ENCODE data around the gene DMRTA1.
"Not testable (repeated sequence)": the region's sequence is repeated elsewhere in the genome, so short reads cannot be mapped to it uniquely, and the experiment has no call there.

Gene DMRTA1

GRCh38 chr9:22469928-22470544, 23.4 kb downstream of the DMRTA1 start:
- peak; percentile 62 for DNase-seq

DNA sequence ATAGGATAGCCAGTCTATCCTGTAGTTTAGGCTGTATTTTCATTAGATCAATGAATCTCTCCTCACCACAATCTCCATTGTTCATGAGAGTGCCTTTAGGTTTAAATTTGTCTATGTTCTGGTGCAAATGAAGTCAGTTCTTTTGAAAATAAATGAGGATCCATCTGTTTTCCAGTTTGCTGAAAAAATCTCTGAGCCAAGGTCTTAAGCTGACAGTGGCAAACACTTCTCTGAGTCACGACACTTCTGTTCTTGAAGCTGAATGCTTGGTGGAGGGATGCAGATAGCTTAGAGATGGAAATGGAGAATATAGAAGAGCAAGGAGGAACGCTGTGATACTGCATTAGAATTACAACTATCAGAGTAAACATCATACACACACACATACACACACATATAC, 34.9 kb downstream of the DMRTA1 start:
- no peak for DNase-seq

GRCh38 chr9:22483528-22484070, 37.0 kb downstream of the DMRTA1 start:
- DNase-seq, result no peak

DNA sequence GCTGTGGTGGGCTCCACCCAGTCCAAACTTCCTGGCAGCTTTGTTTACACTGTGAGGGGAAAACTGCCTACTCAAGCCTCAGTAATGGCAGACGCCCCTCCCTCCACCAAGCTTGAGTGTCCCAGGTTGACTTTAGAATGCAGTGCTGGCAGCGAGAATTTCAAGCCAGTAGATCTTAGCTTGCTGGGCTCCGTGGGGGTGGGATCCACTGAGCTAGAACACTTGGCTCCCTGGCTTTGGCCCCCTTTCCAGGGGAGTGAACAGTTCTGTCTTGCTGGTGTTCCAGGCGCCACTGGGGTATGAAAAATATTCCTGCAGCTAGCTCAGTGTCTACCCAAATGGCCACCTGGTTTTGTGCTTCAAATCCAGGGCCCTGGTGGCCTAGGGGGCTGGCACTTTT, 49.6 kb downstream of the DMRTA1 start:
- DNase-seq, result not testable (repeated sequence)

Measured in NCI-H1694 (cell line).